Thymus (tissue), 11 donors: ENCODE data around the gene ACE. TPM values are rescaled to one million over a fixed set of nuclear protein-coding genes. Genes with fewer than 3 reads are reported as not detected.
"Not testable (repeated sequence)": the region's sequence is repeated elsewhere in the genome, so short reads cannot be mapped to it uniquely, and the experiment has no call there.

Experiments
- DNase-seq, 9 donors: peaks; one replicate each; pipeline ENCODE4 v3.0.0-alpha.2; 2013; ENCODE audit warnings: low spot score in 9 of 9, low read depth in 6 of 9, missing footprints in 1 of 9
- H3K27ac ChIP-seq, 2 donors: one replicate each; pipeline ENCODE4 v1.5.1; 2013; ENCODE audit warnings: control low read depth in 1 of 2, low read depth in 1 of 2, low read length in 1 of 2, mild to moderate bottlenecking in 1 of 2, moderate library complexity in 1 of 2
- H3K27me3 ChIP-seq, 2 donors: one replicate each; pipeline ENCODE4 v1.5.1; 2013; ENCODE audit warnings: low read length in 1 of 2; ENCODE audit not compliant: control insufficient read depth in 2 of 2, insufficient read depth in 1 of 2
- H3K36me3 ChIP-seq, 2 donors: one replicate each; pipeline ENCODE4 v1.5.1; 2013; ENCODE audit warnings: low read length in 1 of 2, mild to moderate bottlenecking in 1 of 2, moderate library complexity in 1 of 2; ENCODE audit not compliant: control insufficient read depth in 2 of 2, insufficient read depth in 2 of 2
- H3K4me1 ChIP-seq, 2 donors: one replicate each; pipeline ENCODE4 v1.5.1; 2013; ENCODE audit warnings: low read length in 2 of 2; ENCODE audit not compliant: control insufficient read depth in 2 of 2, insufficient read depth in 2 of 2
- H3K4me3 ChIP-seq, 2 donors: one replicate each; pipeline ENCODE4 v1.5.1; 2013; ENCODE audit warnings: low read length in 2 of 2, control low read depth in 1 of 2, mild to moderate bottlenecking in 1 of 2
- H3K9me3 ChIP-seq, 2 donors: one replicate each; pipeline ENCODE4 v1.5.1; 2013; ENCODE audit warnings: low read length in 1 of 2, mild to moderate bottlenecking in 1 of 2; ENCODE audit not compliant: control insufficient read depth in 2 of 2, insufficient read depth in 1 of 2
- WGBS: extraction: QIAGEN DNeasy Blood & Tissue Kit; methylation state at CpG from one replicate; pipeline ENCODE4 v1.1.7; 2013; 5-methylcytosine and 5-hydroxymethylcytosine counted together
- polyA plus RNA-seq: library from polyadenylated mRNA; stranded (reverse); fragments of 200-250 nt; gene quantifications from one replicate; pipeline ENCODE4 v1.2.3, GENCODE V29; 2013
- total RNA-seq: library from RNA; stranded (reverse); fragments of 120-200 nt; gene quantifications from one replicate; pipeline ENCODE4 v1.2.4, GENCODE V29; 2013
- donor health status: healthy.

The ACE gene
- total and polyA plus RNA-seq, 2 donors, result 0.28 to 1.1 TPM

DNA sequence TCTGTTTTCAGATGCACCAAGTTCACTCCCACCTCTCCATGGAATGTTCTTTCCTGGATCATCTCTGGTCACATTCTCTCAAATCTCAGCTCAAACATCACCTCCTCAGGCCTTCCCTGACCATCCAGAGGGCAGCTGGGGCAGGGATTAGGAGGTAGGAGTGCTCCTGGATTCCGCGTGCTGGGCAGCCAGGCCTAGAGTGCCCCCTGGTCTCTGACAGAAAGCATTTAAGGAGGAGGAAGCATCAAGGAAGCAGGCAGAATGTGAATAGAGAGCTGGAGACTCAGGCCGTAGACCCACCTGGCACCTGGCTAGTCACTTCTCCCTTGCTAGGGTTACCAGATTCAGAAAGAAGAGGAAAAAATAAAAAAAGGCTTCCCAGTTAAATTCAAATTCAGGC, 28.2 kb upstream of the ACE start:
- Histone ChIP-seq H3K27me3 (peaks cover 31 to 61% of the 10 kb centered on the region in 2 donors), H3K4me1 (peaks cover 19 to 28% of the 10 kb centered on the region in 2 donors), H3K4me3 (no peak overlapping the region), H3K36me3 (no peaks in the 10 kb centered on the region), H3K9me3 (no peaks in the 10 kb centered on the region), H3K27ac (no peak overlapping the region)
- 97% methylated on average over 3 of the region's 3 CpGs for WGBS
- no peak for DNase-seq

DNA sequence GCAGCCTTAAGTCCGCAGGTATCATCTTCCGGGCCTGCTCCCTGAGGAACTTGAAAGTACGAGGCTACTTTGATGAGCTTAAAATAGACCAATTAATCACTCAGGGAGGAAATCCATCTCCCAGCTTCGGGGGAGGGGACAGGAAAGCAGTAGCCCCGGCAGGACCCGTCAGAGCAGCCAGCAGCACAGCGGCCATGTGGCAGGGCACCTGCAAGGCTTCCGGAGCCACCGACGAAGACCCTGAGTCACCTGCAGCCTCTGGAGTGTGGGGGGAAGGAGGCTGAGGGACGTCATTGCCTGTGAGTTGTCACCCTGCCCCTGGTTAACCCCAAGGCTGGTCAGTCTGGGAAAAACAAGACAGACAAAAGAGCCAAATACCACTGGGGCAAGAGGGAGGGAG, 26.3 kb upstream of the ACE start:
- Histone ChIP-seq H3K27me3 (peaks cover 17 to 43% of the 10 kb centered on the region in 2 donors), H3K36me3 (no peaks in the 10 kb centered on the region)
- peak in 1 of 9 donors; percentile 28 for DNase-seq

DNA sequence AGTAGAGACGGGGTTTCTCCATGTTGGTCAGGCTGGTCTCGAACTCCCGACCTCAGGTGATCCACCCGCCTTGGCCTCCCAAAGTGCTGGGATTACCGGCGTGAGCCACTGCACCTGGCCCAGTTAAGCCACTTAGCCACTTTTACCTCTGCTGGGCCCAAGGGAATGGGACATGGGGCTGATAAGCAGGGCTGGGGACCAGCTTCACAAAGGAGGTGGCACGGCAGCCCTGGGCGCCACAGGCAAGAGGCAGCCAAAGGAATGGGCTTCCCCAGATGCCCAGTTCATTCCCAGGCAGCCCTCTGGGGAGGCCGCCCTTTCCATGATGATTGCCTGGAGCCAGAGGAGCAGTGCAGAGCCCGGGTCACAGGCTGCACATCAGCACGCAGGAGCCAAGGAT, 25.7 kb upstream of the ACE start:
- Histone ChIP-seq H3K36me3 (no peaks in the 10 kb centered on the region), H3K9me3 (no peaks in the 10 kb centered on the region), H3K27me3 (peaks cover 12 to 37% of the 10 kb centered on the region in 2 donors), H3K4me3 (no peak overlapping the region), H3K27ac (no peak overlapping the region), H3K4me1 (peaks cover 18 to 25% of the 10 kb centered on the region in 2 donors)
- DNase-seq, result no peak
- 93% methylated on average over 11 of the region's 11 CpGs for WGBS

More for the DNA sequence above, 26.3 kb upstream of the ACE start:
- H3K4me3 ChIP-seq, result no peak overlapping the region
- H3K9me3 ChIP-seq, result no peaks in the 10 kb centered on the region
- WGBS, result 4% methylated on average over 11 of the region's 11 CpGs
- H3K27ac ChIP-seq, result no peak overlapping the region
- peaks cover 19 to 27% of the 10 kb centered on the region in 2 donors for H3K4me1 ChIP-seq

DNA sequence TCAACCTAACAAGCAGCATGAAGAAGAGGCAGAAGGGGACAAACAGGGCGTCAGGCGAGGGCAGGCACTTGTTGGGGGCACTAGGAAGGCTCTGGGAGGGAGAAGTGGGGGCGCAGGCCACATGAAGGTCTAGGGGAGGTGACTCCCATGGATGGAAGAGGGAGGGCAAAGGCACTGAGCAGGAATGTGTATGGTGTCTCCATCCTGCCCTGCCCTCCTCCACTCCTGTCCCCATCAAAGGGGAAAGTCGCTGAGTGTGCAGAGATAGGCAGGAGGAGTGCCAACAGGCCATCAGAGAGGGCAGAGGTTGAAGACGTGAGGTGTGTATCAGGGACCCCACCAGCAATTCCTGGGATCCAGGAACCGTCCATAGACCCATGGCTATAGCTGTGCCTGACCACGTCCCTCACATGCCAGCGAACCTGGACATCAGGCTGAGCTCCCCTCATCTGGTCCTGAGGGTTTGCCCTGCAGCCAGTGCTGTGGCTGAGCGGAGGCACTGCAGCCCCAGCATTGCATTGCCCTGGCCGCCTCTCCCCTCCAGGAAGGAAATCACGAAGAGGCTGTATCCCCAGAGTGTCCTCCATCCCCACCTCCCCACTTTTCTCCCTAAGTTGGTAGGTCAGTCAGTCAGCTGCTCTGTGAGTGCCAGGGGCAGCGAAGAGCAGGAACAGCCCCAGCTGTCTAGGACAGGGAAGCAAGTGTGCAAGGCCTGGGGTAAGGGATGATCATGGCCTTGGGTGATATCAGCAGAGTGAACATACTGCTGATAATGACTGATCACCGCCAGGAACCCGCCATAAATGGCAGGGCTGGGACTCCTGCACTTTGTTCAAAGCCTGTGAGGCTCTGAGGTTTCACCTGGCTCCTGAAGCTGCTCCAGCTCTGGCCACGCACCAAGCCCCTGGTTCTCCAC, 24.6 kb upstream of the ACE start:
- Histone ChIP-seq H3K4me3 (no peak overlapping the region), H3K27me3 (peaks cover 2 to 27% of the 10 kb centered on the region in 2 donors), H3K9me3 (no peaks in the 10 kb centered on the region), H3K27ac (no peak overlapping the region), H3K4me1 (peaks cover 7 to 16% of the 10 kb centered on the region in 2 donors), H3K36me3 (no peaks in the 10 kb centered on the region)
- no peak for DNase-seq
- WGBS, result 95% methylated on average over 15 of the region's 15 CpGs

DNA sequence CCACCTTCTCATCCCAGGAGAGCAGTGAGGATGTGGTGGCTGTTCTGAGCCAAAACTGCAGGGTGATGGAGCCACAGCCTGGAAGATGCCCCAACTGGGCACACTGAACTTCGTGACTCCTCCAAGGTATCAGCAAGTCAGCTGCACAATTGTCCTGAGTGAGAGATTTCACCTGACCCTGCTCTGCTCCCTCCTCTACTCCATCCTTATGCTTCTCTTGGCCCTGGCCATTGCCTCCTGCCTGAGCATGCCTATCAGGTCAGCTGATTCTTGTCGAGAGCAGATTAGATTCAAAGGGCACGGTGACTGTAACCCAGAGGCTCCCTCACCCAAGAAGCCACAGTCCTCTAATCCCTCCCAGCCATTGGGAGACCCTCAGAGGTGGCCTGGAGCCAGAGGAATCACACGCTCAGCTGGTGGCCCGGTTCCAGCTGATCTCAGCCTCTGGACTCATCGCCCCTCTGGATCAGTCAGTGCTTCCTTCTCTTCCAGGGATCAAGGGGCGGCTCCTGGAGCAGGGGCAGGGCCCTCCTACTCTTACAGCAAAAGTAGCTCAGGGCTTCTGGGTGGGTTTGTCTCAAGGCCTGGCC, 23.8 kb upstream of the ACE start:
- 90% methylated on average over 7 of the region's 7 CpGs for WGBS
- no peak overlapping the region for H3K27ac ChIP-seq

DNA sequence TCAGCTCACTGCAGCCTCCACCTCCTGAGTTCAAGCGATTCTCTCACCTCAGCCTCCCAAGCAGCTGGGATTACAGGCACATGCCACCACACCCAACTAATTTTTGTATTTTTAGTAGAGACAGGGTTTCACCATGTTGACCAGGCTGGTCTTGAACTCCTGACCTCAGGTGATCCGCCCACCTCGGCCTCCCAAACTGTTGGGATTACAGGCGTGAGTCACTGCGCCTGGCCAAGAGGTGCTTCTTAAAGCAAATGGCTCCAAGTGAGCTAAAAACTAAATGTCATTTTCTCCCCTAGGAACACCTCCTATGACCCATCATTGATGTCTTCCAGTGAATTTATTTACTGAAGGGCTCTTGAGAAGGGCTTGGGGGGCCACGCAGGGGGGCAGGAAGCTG, 22.5 kb upstream of the ACE start:
- H3K27ac ChIP-seq, H3K4me3 ChIP-seq, H3K36me3 ChIP-seq, DNase-seq, H3K9me3 ChIP-seq, H3K4me1 ChIP-seq: not testable (repeated sequence)
- H3K27me3 ChIP-seq, result peaks cover 0 to 16% of the 10 kb centered on the region in 2 donors
- 94% methylated on average over 6 of the region's 6 CpGs for WGBS

More for the DNA sequence above, 23.8 kb upstream of the ACE start:
- H3K4me1 ChIP-seq, result peaks cover 0 to 9% of the 10 kb centered on the region in 2 donors
- H3K36me3 ChIP-seq, result no peaks in the 10 kb centered on the region
- DNase-seq, result no peak
- H3K4me3 ChIP-seq, result no peak overlapping the region
- H3K9me3 ChIP-seq, result no peaks in the 10 kb centered on the region
- H3K27me3 ChIP-seq, result peaks cover 0 to 19% of the 10 kb centered on the region in 2 donors

DNA sequence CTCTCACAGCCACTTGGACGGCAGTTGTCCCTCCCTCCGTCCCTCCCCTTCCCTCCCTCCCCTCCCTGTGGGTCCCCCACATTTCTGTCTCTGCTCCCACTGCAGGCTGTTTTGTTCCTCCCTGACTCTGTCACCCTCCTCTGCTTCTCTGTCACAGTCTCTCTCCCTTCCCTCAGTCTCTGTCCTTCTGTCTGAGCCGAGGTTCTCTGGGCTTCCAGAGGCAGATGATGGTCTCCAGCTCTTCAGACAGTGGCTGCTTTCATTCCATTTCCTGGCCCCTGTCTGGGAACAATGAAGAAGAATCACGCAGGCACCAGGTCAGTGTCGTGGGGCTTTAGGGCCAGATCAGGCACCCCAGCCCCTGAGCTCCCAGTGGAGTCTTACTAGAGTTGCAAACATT, 21.9 kb upstream of the ACE start:
- Histone ChIP-seq H3K4me3 (no peak overlapping the region), H3K27ac (no peak overlapping the region), H3K36me3 (no peaks in the 10 kb centered on the region), H3K27me3 (peaks cover 0 to 16% of the 10 kb centered on the region in 2 donors), H3K9me3 (no peaks in the 10 kb centered on the region), H3K4me1 (peaks cover 0 to 10% of the 10 kb centered on the region in 2 donors)
- no peak for DNase-seq
- WGBS, result 61% methylated on average over 5 of the region's 5 CpGs

DNA sequence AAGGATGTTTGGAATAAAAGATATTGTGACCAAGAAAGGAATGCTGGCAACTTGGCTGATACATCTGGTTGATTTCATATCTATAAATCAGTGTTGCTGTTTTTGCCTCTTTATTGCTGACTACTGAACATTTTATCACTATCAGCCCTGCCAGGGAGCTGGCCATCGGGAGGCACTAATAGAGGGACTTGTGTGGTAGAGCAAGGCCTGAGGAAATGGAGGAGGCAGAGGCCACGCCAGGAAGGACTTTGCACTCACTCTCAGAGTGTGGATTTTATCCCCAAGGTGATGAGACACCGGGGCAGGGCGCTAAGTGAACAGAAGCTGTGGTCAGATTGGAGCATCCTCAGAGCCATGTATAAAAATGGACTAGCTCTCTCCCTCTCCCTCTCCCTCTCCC, 21.4 kb upstream of the ACE start:
- H3K27me3 ChIP-seq, result peaks cover 0 to 12% of the 10 kb centered on the region in 2 donors
- no peak for DNase-seq
- peaks cover 0 to 7% of the 10 kb centered on the region in 2 donors for H3K4me1 ChIP-seq
- H3K9me3 ChIP-seq, result no peaks in the 10 kb centered on the region
- WGBS, result 70% methylated on average over 4 of the region's 4 CpGs
- no peak overlapping the region for H3K27ac ChIP-seq
- H3K4me3 ChIP-seq, result no peak overlapping the region
- H3K36me3 ChIP-seq, result no peaks in the 10 kb centered on the region

DNA sequence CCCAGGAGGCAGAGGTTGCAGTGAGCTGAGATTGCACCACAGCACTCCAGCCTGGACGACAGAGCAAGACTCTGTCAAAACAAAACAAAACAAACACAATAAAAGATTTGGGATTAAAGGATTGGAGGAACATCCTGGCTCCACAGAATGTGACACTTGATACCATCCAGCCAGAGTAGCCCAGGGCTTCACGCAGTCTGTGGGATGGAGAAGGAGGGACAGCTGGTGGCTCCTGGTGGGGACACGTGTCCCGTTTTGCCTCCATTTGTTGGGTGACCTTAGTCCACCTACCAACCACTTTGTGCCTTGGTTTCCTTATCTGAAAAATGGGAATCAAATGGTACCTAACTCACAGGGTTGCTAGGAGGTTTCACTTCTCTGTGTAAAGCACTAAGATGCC, 18.4 kb upstream of the ACE start:
- no peaks in the 10 kb centered on the region for H3K9me3 ChIP-seq
- H3K36me3 ChIP-seq, result no peaks in the 10 kb centered on the region
- no peaks in the 10 kb centered on the region for H3K27me3 ChIP-seq
- H3K27ac ChIP-seq, result no peak overlapping the region
- H3K4me1 ChIP-seq, result peaks cover 0 to 3% of the 10 kb centered on the region in 2 donors
- no peak overlapping the region for H3K4me3 ChIP-seq
- 99% methylated on average over 4 of the region's 4 CpGs for WGBS
- DNase-seq, result no peak
